Measurements from ENCODE around the gene MINPP1.

Gene MINPP1

DNA sequence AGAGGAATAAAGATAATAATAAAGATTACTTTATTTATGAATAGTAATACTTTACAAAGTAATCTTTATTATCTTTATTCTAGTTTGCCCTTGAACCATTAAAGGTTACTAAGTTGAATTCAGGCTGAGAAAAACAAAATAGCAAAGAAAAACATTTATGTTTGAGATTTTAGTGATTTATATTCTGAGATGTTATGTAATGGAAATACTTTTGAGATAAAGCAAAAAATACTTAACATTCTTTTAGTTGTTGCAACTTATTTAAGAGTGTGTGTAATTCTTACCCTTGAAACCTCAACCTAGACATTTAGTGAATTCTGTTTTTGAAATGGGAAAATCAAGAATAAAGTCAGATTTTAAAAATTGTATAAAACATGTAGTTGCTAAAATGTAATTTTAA is 40.0 kb downstream of the MINPP1 start:
- no peaks in the 10 kb centered on the region for H3K27me3 ChIP-seq
- H3K27ac ChIP-seq = no peak overlapping the region
- H3K36me3 ChIP-seq = peaks cover 44% of the 10 kb centered on the region
- H3K4me3 ChIP-seq = no peak overlapping the region
- no peak for TF ChIP-seq Cebpa-rat (IDR thresholded peaks at IDR 0.05)
- no peak overlapping the region for H3K9ac ChIP-seq
- peaks cover 25% of the 10 kb centered on the region for H3K9me3 ChIP-seq
- H3K4me1 ChIP-seq = no peaks in the 10 kb centered on the region
- no peaks in the 10 kb centered on the region for H4K20me1 ChIP-seq
- no peak overlapping the region for H3K4me2 ChIP-seq

DNA sequence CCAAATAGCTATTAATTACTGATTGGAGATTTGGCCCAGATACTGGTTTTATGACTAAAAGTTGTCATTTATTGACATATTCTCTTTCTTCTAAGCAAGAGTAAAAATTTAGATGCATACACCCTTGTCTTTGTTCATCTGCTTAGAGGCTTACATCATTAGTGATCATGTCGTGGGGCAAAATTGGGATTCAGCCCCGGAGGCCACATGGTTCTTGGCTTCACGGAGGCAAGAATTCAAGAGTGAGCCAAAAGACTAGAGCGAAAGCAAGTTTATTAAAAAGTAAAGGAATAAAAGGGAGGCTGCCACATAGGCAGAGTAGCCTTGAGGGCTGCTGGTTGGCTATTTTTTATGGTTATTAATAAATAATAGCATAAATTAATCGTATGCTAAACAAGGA is 41.1 kb downstream of the MINPP1 start:
- no peak overlapping the region for H3K4me2 ChIP-seq
- H3K9ac ChIP-seq = no peak overlapping the region
- H3K27me3 ChIP-seq = no peaks in the 10 kb centered on the region
- H3K9me3 ChIP-seq = peaks cover 25% of the 10 kb centered on the region
- H3K27ac ChIP-seq = no peak overlapping the region
- H3K36me3 ChIP-seq = peaks cover 40% of the 10 kb centered on the region
- no peaks in the 10 kb centered on the region for H3K4me1 ChIP-seq
- no peak for TF ChIP-seq Cebpa-rat (IDR thresholded peaks at IDR 0.05)
- H3K4me3 ChIP-seq = no peak overlapping the region
- H4K20me1 ChIP-seq = no peaks in the 10 kb centered on the region

DNA sequence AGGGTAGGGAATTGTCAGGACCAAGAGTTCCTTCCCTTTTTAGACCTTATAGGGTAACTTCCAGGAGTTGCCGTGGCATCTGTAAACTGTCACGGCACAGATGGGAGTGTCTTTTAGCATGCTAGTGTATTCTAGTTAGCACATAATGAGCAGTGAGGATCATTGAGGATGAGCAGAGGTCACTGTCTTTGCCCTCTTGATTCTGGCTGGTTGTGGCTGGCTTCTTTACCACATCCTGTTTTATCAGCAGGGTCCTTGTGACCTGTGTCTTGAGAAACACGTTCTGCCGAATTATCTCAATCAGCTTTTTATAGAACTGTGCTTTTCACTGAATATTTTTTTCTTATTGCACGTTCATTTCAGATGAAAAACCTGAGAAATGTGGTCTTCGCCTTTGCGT is 41.5 kb downstream of the MINPP1 start:
- H3K4me3 ChIP-seq = no peak overlapping the region
- no peaks in the 10 kb centered on the region for H3K4me1 ChIP-seq
- H3K4me2 ChIP-seq = no peak overlapping the region
- H3K9ac ChIP-seq = no peak overlapping the region
- TF ChIP-seq Cebpa-rat (IDR thresholded peaks at IDR 0.05) = no peak
- H4K20me1 ChIP-seq = no peaks in the 10 kb centered on the region
- H3K36me3 ChIP-seq = peaks cover 40% of the 10 kb centered on the region
- H3K27ac ChIP-seq = no peak overlapping the region
- peaks cover 25% of the 10 kb centered on the region for H3K9me3 ChIP-seq
- no peaks in the 10 kb centered on the region for H3K27me3 ChIP-seq

DNA sequence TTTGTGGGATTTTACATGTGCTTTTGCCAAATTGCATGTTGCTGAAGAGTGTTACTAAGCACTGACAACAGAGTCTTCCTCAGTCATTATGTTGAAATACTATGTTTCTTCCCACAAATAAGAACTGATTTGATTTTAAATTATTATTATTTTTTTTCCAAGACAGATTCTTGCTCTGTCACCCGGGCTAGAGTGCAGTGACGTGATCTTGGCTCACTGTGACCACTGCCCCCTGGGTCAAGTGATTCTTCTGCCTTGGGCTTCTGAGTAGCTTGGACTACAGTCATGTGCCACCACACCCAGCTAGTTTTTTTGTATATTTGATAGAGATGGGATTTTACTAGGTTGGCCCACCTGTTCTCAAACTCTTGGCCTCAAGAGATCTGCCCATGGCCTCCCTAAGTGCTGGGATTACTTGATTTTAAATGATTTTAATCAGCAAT is 42.3 kb downstream of the MINPP1 start:
- Histone ChIP-seq H3K36me3 (peaks cover 35% of the 10 kb centered on the region), H3K27ac (no peak overlapping the region), H4K20me1 (no peaks in the 10 kb centered on the region), H3K9ac (no peak overlapping the region), H3K27me3 (no peaks in the 10 kb centered on the region), H3K4me1 (no peaks in the 10 kb centered on the region), H3K9me3 (peaks cover 19% of the 10 kb centered on the region), H3K4me2 (no peak overlapping the region), H3K4me3 (no peak overlapping the region)
- TF ChIP-seq Cebpa-rat (IDR thresholded peaks at IDR 0.05) = no peak

DNA sequence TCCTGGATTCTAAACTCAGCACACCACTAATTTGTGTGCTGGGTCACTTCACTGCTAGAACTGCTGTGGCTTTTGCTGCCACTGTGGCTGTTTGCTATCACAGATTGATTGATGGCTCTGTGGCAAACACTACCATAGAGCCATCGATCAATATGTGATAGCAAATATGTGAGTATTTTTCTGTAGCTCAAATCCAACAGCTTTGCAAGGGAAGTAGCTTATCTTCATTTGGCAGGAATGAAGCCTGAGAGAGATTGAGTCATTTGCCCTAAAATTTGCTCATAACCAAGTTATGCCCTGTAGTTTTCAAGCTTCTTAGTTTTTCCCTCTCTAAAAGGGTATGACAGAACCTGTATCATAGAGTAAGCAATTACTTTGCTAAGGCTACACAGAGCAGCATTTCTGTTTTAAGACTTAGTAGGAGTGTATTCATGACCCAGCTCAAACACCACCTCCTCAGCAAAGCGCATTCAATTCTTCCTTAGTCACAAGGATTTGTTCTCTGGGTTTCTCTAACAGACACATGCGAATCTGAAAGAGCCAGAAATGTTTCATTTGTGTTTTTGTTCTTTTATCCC is 43.1 kb downstream of the MINPP1 start:
- no peaks in the 10 kb centered on the region for H3K4me1 ChIP-seq
- H3K27me3 ChIP-seq = no peaks in the 10 kb centered on the region
- peaks cover 33% of the 10 kb centered on the region for H3K36me3 ChIP-seq
- H3K4me2 ChIP-seq = no peak overlapping the region
- no peak overlapping the region for H3K4me3 ChIP-seq
- H3K9me3 ChIP-seq = peaks cover 11% of the 10 kb centered on the region
- no peak overlapping the region for H3K9ac ChIP-seq
- no peak overlapping the region for H3K27ac ChIP-seq
- TF ChIP-seq Cebpa-rat (IDR thresholded peaks at IDR 0.05) = no peak
- H4K20me1 ChIP-seq = no peaks in the 10 kb centered on the region

DNA sequence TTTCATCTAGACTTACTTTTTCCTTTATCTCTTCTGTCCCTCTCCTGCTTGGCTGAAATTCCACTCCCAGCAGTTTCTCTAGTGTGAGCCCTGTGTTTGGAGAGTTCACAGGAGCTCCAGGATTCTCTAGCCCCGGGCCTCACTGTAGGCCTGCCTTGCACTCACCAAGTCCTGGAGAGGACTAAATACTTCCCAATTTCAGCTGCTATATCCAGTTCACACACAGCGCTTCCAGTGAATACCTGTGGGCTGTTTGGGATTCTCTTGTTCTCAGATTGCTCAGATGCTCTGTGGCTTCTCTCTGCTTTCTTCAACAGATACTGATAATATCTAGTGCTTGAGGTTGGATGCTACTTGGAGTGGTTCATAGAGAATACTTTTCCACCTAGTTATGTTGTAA is 46.0 kb downstream of the MINPP1 start:
- no peaks in the 10 kb centered on the region for H3K27me3 ChIP-seq
- no peaks in the 10 kb centered on the region for H3K9me3 ChIP-seq
- no peak for TF ChIP-seq Cebpa-rat (IDR thresholded peaks at IDR 0.05)
- H3K36me3 ChIP-seq = peaks cover 19% of the 10 kb centered on the region
- no peaks in the 10 kb centered on the region for H4K20me1 ChIP-seq
- no peak overlapping the region for H3K4me3 ChIP-seq
- H3K4me1 ChIP-seq = no peaks in the 10 kb centered on the region
- no peak overlapping the region for H3K9ac ChIP-seq
- H3K4me2 ChIP-seq = no peak overlapping the region
- H3K27ac ChIP-seq = no peak overlapping the region

DNA sequence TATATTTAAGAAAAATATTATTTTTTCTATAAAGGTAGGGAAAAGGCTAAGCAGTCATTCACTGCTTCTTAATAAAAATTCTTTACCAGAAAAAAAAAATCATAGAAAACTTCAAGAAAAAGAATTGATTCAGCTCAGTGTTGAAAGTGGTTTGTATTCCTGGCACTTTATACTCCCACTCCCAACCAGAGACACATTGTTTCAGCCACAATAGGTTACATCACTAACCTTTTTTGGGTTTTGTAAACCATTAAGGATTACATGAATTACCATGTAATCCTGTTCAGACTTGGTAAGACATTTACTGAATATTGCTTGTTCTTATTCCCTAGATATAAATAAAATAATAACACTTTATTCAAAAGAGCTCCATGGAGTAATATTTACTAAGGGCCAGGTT is 46.6 kb downstream of the MINPP1 start:
- no peak for TF ChIP-seq Cebpa-rat (IDR thresholded peaks at IDR 0.05)
- H3K4me1 ChIP-seq = no peaks in the 10 kb centered on the region
- no peaks in the 10 kb centered on the region for H3K9me3 ChIP-seq
- peaks cover 17% of the 10 kb centered on the region for H3K36me3 ChIP-seq
- H3K27ac ChIP-seq = no peak overlapping the region
- H4K20me1 ChIP-seq = no peaks in the 10 kb centered on the region
- no peak overlapping the region for H3K4me3 ChIP-seq
- H3K9ac ChIP-seq = no peak overlapping the region
- no peak overlapping the region for H3K4me2 ChIP-seq
- H3K27me3 ChIP-seq = no peaks in the 10 kb centered on the region

DNA sequence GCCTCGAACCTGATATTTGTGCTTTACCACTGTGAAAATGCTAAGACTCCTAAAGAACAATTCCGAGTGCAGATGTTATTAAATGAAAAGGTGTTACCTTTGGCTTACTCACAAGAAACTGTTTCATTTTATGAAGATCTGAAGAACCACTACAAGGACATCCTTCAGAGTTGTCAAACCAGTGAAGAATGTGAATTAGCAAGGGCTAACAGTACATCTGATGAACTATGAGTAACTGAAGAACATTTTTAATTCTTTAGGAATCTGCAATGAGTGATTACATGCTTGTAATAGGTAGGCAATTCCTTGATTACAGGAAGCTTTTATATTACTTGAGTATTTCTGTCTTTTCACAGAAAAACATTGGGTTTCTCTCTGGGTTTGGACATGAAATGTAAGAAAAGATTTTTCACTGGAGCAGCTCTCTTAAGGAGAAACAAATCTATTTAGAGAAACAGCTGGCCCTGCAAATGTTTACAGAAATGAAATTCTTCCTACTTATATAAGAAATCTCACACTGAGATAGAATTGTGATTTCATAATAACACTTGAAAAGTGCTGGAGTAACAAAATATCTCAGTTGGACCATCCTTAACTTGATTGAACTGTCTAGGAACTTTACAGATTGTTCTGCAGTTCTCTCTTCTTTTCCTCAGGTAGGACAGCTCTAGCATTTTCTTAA is 47.7 kb downstream of the MINPP1 start:
- Histone ChIP-seq H3K9ac (no peak overlapping the region), H4K20me1 (no peaks in the 10 kb centered on the region), H3K36me3 (peaks cover 8% of the 10 kb centered on the region), H3K9me3 (no peaks in the 10 kb centered on the region), H3K4me2 (no peak overlapping the region), H3K4me3 (no peak overlapping the region), H3K4me1 (no peaks in the 10 kb centered on the region), H3K27me3 (no peaks in the 10 kb centered on the region), H3K27ac (no peak overlapping the region)
- TF ChIP-seq Cebpa-rat (IDR thresholded peaks at IDR 0.05) = no peak

DNA sequence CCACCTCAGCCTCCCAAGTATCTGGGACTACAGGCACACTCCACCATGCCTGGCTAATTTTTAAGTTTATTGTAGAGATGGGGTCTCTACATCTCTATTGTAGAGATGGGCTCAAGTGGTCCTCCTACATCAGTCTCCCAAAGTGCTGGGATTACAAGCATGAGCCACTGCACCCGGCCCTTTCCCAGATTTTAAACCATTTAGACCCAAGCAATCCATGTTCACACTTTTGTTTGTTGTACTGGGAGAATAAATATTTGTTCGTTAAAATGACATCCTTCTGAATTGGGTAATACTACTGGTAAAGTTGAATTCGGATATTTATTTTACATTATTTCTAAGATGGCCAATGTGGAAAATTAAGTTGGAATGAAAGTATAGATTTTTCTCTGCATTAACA is 52.7 kb downstream of the MINPP1 start:
- H3K27me3 ChIP-seq = no peaks in the 10 kb centered on the region
- no peak overlapping the region for H3K4me3 ChIP-seq
- no peak overlapping the region for H3K9ac ChIP-seq
- H3K4me2 ChIP-seq = no peak overlapping the region
- no peak overlapping the region for H3K27ac ChIP-seq
- peaks cover 2% of the 10 kb centered on the region; the same call in 1 of the 2 replicates for H3K36me3 ChIP-seq
- no peaks in the 10 kb centered on the region for H4K20me1 ChIP-seq
- no peaks in the 10 kb centered on the region for H3K4me1 ChIP-seq
- no peak for TF ChIP-seq Cebpa-rat (IDR thresholded peaks at IDR 0.05)
- H3K9me3 ChIP-seq = peaks cover 3% of the 10 kb centered on the region

DNA sequence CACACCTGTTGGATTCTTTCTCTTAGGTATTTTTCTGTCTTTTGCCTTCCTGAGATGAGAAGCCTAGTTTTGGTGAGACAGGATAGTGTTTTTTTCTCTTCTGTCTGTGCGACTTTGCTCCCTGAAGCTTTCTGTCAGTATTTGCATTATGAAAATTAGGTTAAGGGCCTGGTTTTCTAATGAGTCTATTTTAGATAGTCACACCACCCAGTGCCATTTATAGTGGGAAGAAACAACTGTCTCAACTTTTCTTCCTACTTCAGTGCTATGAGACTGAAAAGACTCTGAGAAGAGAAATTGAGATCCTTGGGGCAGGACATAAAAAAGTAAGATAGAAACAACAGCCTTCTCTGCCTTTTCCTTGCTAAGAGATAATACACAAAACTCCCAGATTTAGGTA is 53.6 kb downstream of the MINPP1 start:
- peaks cover 11% of the 10 kb centered on the region for H3K9me3 ChIP-seq

More for the DNA sequence above, 53.6 kb downstream of the MINPP1 start:
- TF ChIP-seq Cebpa-rat (IDR thresholded peaks at IDR 0.05) = no peak
- Histone ChIP-seq H3K4me2 (no peak overlapping the region), H4K20me1 (no peaks in the 10 kb centered on the region), H3K27ac (no peak overlapping the region), H3K36me3 (no peaks in the 10 kb centered on the region), H3K9ac (no peak overlapping the region), H3K4me1 (no peaks in the 10 kb centered on the region), H3K27me3 (no peaks in the 10 kb centered on the region), H3K4me3 (no peak overlapping the region)

Data from BLaER1 (cell line).